Kidney (tissue), 14 donors: ENCODE results near the gene FMNL2. TPM values are rescaled to one million over a fixed set of nuclear protein-coding genes. Genes with fewer than 3 reads are reported as not detected.

Source experiments
- DNase-seq, 5 donors: peaks; one replicate each; pipeline ENCODE4 v3.0.0-alpha.2; 2013 to 2020
- FAIRE-seq: peaks from 2 replicates; lab custom pipeline; 2012; peaks lifted over from hg19 to GRCh38; lab: Jason Lieb, UNC
- H3K27ac ChIP-seq, 2 donors: one replicate each; pipeline ENCODE4 v1.7.0; 2013; ENCODE audit warnings: low read depth in 2 of 2, low read length in 2 of 2, inconsistent platforms in 1 of 2
- H3K27me3 ChIP-seq: one replicate; pipeline ENCODE4 v1.7.1; 2013; ENCODE audit warnings: low read length, inconsistent platforms; ENCODE audit not compliant: control insufficient read depth, insufficient read depth
- H3K36me3 ChIP-seq, 3 donors: one replicate each; pipeline versions ENCODE4 v1.7.0 to v1.7.1; 2013; ENCODE audit warnings: low read length in 3 of 3, control low read depth in 1 of 3, inconsistent platforms in 1 of 3; ENCODE audit not compliant: insufficient read depth in 3 of 3, control insufficient read depth in 2 of 3
- H3K4me1 ChIP-seq, 3 donors: one replicate each; pipeline versions ENCODE4 v1.7.0 to v1.7.1; 2013; ENCODE audit warnings: low read length in 3 of 3, inconsistent platforms in 1 of 3, low read depth in 1 of 3; ENCODE audit not compliant: control insufficient read depth in 2 of 3, insufficient read depth in 2 of 3
- H3K4me3 ChIP-seq, 3 donors: one replicate each; pipeline versions ENCODE4 v1.7.0 to v1.8.1; 2013; ENCODE audit warnings: low read length in 3 of 3, control low read depth in 1 of 3, inconsistent platforms in 1 of 3
- H3K9ac ChIP-seq, 3 donors: one replicate each; pipeline versions ENCODE4 v1.7.0 to v1.7.1; 2013; ENCODE audit warnings: low read length in 3 of 3, control low read depth in 1 of 3, inconsistent platforms in 1 of 3
- H3K9me3 ChIP-seq, 3 donors: one replicate each; pipeline versions ENCODE4 v1.7.0 to v1.7.1; 2013; ENCODE audit warnings: low read length in 3 of 3, control low read depth in 1 of 3, inconsistent platforms in 1 of 3; ENCODE audit not compliant: control insufficient read depth in 2 of 3, insufficient read depth in 1 of 3
- CTCF ChIP-seq: IDR thresholded peaks from 3 replicates; pipeline ENCODE4 v1.5.1; 2012; ENCODE audit warnings: mild to moderate bottlenecking, moderate library complexity, borderline replicate concordance; ENCODE audit not compliant: insufficient read depth; ENCODE audit errors: extremely low read depth
- intact Hi-C: fragments of 100-400 bp; cut with DNase I; formaldehyde crosslinking; loops from one replicate; pipeline ENCODE4 v1.11.1; 2022
- polyA plus RNA-seq: library from polyadenylated mRNA; stranded (reverse); fragments of 350-450 nt; fragmentation: Illumina TruSeq; extraction: RNeasy Lipid Tissue Mini Kit (QIAGEN cat#74804); gene quantifications from one replicate; pipeline ENCODE4 v1.2.3, GENCODE V29; 2014; ENCODE audit warnings: low read depth, low replicate concordance; ENCODE audit not compliant: insufficient read depth
- total RNA-seq: library from RNA; stranded (reverse); fragmentation: NEBNext Ultra II Directional; extraction: Animal tissue kit (Norgen Biotek cat#: 25700); gene quantifications from one replicate; pipeline ENCODE4 v1.2.1, GENCODE V29; 2021
- donor health status: control.
- donor health status: control.
- donor health status: control.
- donor health status: control.
- donor health status: control.
- donor health status: DM: yes; HTN: yes; CAD: no.
- donor health status: Normal renal cell carcinoma (clear cell type).

FMNL2 gene
- total and polyA plus RNA-seq, 2 donors from 2014 or later: 10.7 to 39.1 TPM

GRCh38 chr2:152683400-152683799 lies 348.4 kb downstream of the FMNL2 start:
- intact Hi-C loops: no loop called here
- TF ChIP-seq CTCF: no peak
- H3K27me3 ChIP-seq: no peaks in the 10 kb centered on the region
- no peak for DNase-seq
- H3K27ac ChIP-seq: no peak overlapping the region
- H3K9ac ChIP-seq: no peak overlapping the region
- no peaks in the 10 kb centered on the region for H3K4me1 ChIP-seq
- no peaks in the 10 kb centered on the region for H3K9me3 ChIP-seq
- peaks cover 0 to 16% (median 0%) of the 10 kb centered on the region in 3 donors for H3K36me3 ChIP-seq
- no peak for FAIRE-seq
- no peak overlapping the region for H3K4me3 ChIP-seq

GRCh38 chr2:152686321-152686720 lies 351.3 kb downstream of the FMNL2 start:
- Histone ChIP-seq H3K4me1 (no peaks in the 10 kb centered on the region), H3K9ac (no peak overlapping the region), H3K27me3 (no peaks in the 10 kb centered on the region), H3K9me3 (no peaks in the 10 kb centered on the region), H3K4me3 (no peak overlapping the region), H3K27ac (no peak overlapping the region), H3K36me3 (peaks cover 0 to 4% (median 0%) of the 10 kb centered on the region in 3 donors)
- FAIRE-seq (no peak), DNase-seq (no peak)
- intact Hi-C loops: no loop called here
- TF ChIP-seq CTCF: no peak

GRCh38 chr2:152693033-152693432 lies 358.1 kb downstream of the FMNL2 start:
- intact Hi-C loops: no loop called here
- peaks cover 0 to 8% (median 2%) of the 10 kb centered on the region in 3 donors for H3K36me3 ChIP-seq
- H3K27me3 ChIP-seq: no peaks in the 10 kb centered on the region
- no peak overlapping the region for H3K4me3 ChIP-seq
- no peaks in the 10 kb centered on the region for H3K9me3 ChIP-seq
- TF ChIP-seq CTCF: no peak
- H3K9ac ChIP-seq: no peak overlapping the region
- no peak for DNase-seq
- no peaks in the 10 kb centered on the region for H3K4me1 ChIP-seq
- no peak for FAIRE-seq
- H3K27ac ChIP-seq: no peak overlapping the region

GRCh38 chr2:152694161-152694661 lies 359.2 kb downstream of the FMNL2 start:
- Histone ChIP-seq H3K9ac (no peak overlapping the region), H3K27ac (no peak overlapping the region), H3K4me1 (no peaks in the 10 kb centered on the region), H3K9me3 (no peaks in the 10 kb centered on the region), H3K4me3 (peak overlapping the region in 2 of 3 donors; percentile 22 to 57), H3K36me3 (peaks cover 0 to 8% (median 2%) of the 10 kb centered on the region in 3 donors), H3K27me3 (no peaks in the 10 kb centered on the region)
- DNase-seq (peak in 1 of 5 donors; percentile 27), FAIRE-seq (no peak)
- TF ChIP-seq CTCF: no peak
- intact Hi-C loops: no loop called here
